Activated T-helper 1 cell treated with anti-CD3 and anti-CD28 coated beads, Interleukin-12 subunit alpha, Interleukin-12 subunit beta, Interleukin-2, Interleukin-4 antibody, amounts not matched to agents 30 ng/mL and 10 ng/mL and 1 ng/mL, durations not matched to agents 14 hours and 24 hours and 36 hours (primary cell): ENCODE data around the gene TIGAR. TPM values are rescaled to one million over a fixed set of nuclear protein-coding genes. Genes with fewer than 3 reads are reported as not detected.

Source experiments
- DNase-seq: peaks from one replicate; pipeline ENCODE4 v3.0.0; 2021; ENCODE audit warnings: low spot score
- H3K27ac Mint-ChIP-seq: one replicate; pipeline ENCODE4 v1.8.0; 2021; ENCODE audit warnings: mild to moderate bottlenecking, mixed read lengths
- H3K27me3 Mint-ChIP-seq: one replicate; pipeline ENCODE4 v1.8.0; 2022; ENCODE audit warnings: mild to moderate bottlenecking, moderate library complexity, mixed read lengths; ENCODE audit not compliant: insufficient read depth
- H3K36me3 Mint-ChIP-seq: one replicate; pipeline ENCODE4 v1.8.0; 2021; ENCODE audit warnings: low read depth, mixed read lengths
- H3K4me1 Mint-ChIP-seq: one replicate; pipeline ENCODE4 v1.8.0; 2021; ENCODE audit warnings: low read depth, mixed read lengths
- H3K4me3 Mint-ChIP-seq: one replicate; pipeline ENCODE4 v1.8.0; 2021; ENCODE audit warnings: mild to moderate bottlenecking, moderate library complexity, mixed read lengths
- H3K9me3 Mint-ChIP-seq: one replicate; pipeline ENCODE4 v1.8.0; 2021; ENCODE audit warnings: mixed read lengths
- intact Hi-C: fragments of 100-400 bp; cut with micrococcal nuclease; formaldehyde crosslinking; loops from one replicate; pipeline ENCODE4 v1.15.1; 2024
- total RNA-seq: library from RNA; stranded (reverse); gene quantifications from 2 replicates; pipeline ENCODE4 v1.2.3, GENCODE V29; 2022

TIGAR gene
- total RNA-seq, 1 donor from 2014 or later, result 14.4 TPM

- Mint-ChIP-seq H3K27me3 (peaks cover 41% of the 10 kb centered on the region), H3K36me3 (no peaks in the 10 kb centered on the region), H3K9me3 (no peaks in the 10 kb centered on the region), H3K4me3 (no peak within 1 kb of the TSS), H3K4me1 (no peaks in the 10 kb centered on the region), H3K27ac (no peak within 1 kb of the TSS)
- intact Hi-C loops, result no loop called here
- no peak for DNase-seq
Measured at GRCh38 chr12:4379405-4379804, 58.4 kb downstream of the TIGAR start, which contains the start of gene FGF23. Gene FGF23, minus strand, starts transcription at chr12:4379712. Its CDS starts 130 bp downstream, at chr12:4379582.

GRCh38 chr12:4380332-4380731, 59.3 kb downstream of the TIGAR start:
- Mint-ChIP-seq H3K9me3 (no peaks in the 10 kb centered on the region), H3K27ac (no peak overlapping the region), H3K36me3 (no peaks in the 10 kb centered on the region), H3K4me1 (no peaks in the 10 kb centered on the region), H3K27me3 (peaks cover 39% of the 10 kb centered on the region), H3K4me3 (no peak overlapping the region)
- intact Hi-C loops, result no loop called here
- no peak for DNase-seq

GRCh38 chr12:4383304-4383865, 62.4 kb downstream of the TIGAR start:
- Mint-ChIP-seq H3K4me3 (no peak overlapping the region), H3K27me3 (peaks cover 42% of the 10 kb centered on the region), H3K36me3 (no peaks in the 10 kb centered on the region), H3K27ac (no peak overlapping the region), H3K4me1 (no peaks in the 10 kb centered on the region), H3K9me3 (no peaks in the 10 kb centered on the region)
- intact Hi-C loops, result no loop called here
- no peak for DNase-seq

GRCh38 chr12:4386801-4387200, 65.8 kb downstream of the TIGAR start:
- Mint-ChIP-seq H3K27me3 (peaks cover 31% of the 10 kb centered on the region), H3K4me1 (no peaks in the 10 kb centered on the region), H3K4me3 (no peak overlapping the region), H3K9me3 (no peaks in the 10 kb centered on the region), H3K36me3 (no peaks in the 10 kb centered on the region), H3K27ac (no peak overlapping the region)
- intact Hi-C loops, result no loop called here
- DNase-seq, result no peak

GRCh38 chr12:4387607-4388006, 66.6 kb downstream of the TIGAR start:
- Mint-ChIP-seq H3K4me3 (no peak overlapping the region), H3K4me1 (no peaks in the 10 kb centered on the region), H3K9me3 (no peaks in the 10 kb centered on the region), H3K27ac (no peak overlapping the region), H3K27me3 (peaks cover 29% of the 10 kb centered on the region), H3K36me3 (no peaks in the 10 kb centered on the region)
- intact Hi-C loops, result no loop called here
- DNase-seq, result no peak

- no peak for DNase-seq
- intact Hi-C loops, result no loop called here
- H3K27ac Mint-ChIP-seq, result no peak overlapping the region
- H3K4me1 Mint-ChIP-seq, result no peaks in the 10 kb centered on the region
- H3K9me3 Mint-ChIP-seq, result no peaks in the 10 kb centered on the region
- no peak overlapping the region for H3K4me3 Mint-ChIP-seq
- H3K27me3 Mint-ChIP-seq, result peaks cover 32% of the 10 kb centered on the region
- H3K36me3 Mint-ChIP-seq, result no peaks in the 10 kb centered on the region
Measured at GRCh38 chr12:4388032-4388431, 67.0 kb downstream of the TIGAR start.

- H3K9me3 Mint-ChIP-seq, result no peaks in the 10 kb centered on the region
- intact Hi-C loops, result no loop called here
- H3K36me3 Mint-ChIP-seq, result no peaks in the 10 kb centered on the region
- no peak overlapping the region for H3K27ac Mint-ChIP-seq
- H3K4me3 Mint-ChIP-seq, result no peak overlapping the region
- H3K27me3 Mint-ChIP-seq, result peaks cover 36% of the 10 kb centered on the region
- DNase-seq, result no peak
- H3K4me1 Mint-ChIP-seq, result no peaks in the 10 kb centered on the region
Measured at GRCh38 chr12:4388662-4389061, 67.6 kb downstream of the TIGAR start.

- DNase-seq, result no peak
- H3K36me3 Mint-ChIP-seq, result no peaks in the 10 kb centered on the region
- no peak overlapping the region for H3K27ac Mint-ChIP-seq
- no peak overlapping the region for H3K4me3 Mint-ChIP-seq
- peaks cover 34% of the 10 kb centered on the region for H3K27me3 Mint-ChIP-seq
- H3K9me3 Mint-ChIP-seq, result no peaks in the 10 kb centered on the region
- no peaks in the 10 kb centered on the region for H3K4me1 Mint-ChIP-seq
- intact Hi-C loops, result no loop called here
Measured at GRCh38 chr12:4392223-4392742, 71.3 kb downstream of the TIGAR start.

GRCh38 chr12:4393211-4393610, 72.2 kb downstream of the TIGAR start:
- H3K27me3 Mint-ChIP-seq, result peaks cover 34% of the 10 kb centered on the region
- H3K27ac Mint-ChIP-seq, result no peak overlapping the region
- DNase-seq, result no peak
- H3K4me1 Mint-ChIP-seq, result no peaks in the 10 kb centered on the region
- no peaks in the 10 kb centered on the region for H3K36me3 Mint-ChIP-seq
- H3K4me3 Mint-ChIP-seq, result no peak overlapping the region
- no peaks in the 10 kb centered on the region for H3K9me3 Mint-ChIP-seq
- intact Hi-C loops, result no loop called here

- no peak overlapping the region for H3K4me3 Mint-ChIP-seq
- H3K36me3 Mint-ChIP-seq, result no peaks in the 10 kb centered on the region
- no peaks in the 10 kb centered on the region for H3K9me3 Mint-ChIP-seq
- H3K27me3 Mint-ChIP-seq, result peaks cover 37% of the 10 kb centered on the region
- DNase-seq, result no peak
- intact Hi-C loops, result no loop called here
- no peaks in the 10 kb centered on the region for H3K4me1 Mint-ChIP-seq
- H3K27ac Mint-ChIP-seq, result no peak overlapping the region
Measured at GRCh38 chr12:4395818-4396217, 74.8 kb downstream of the TIGAR start.

- H3K27me3 Mint-ChIP-seq, result peaks cover 16% of the 10 kb centered on the region
Measured at GRCh38 chr12:4401117-4401516, 80.1 kb downstream of the TIGAR start.

GRCh38 chr12:4402996-4403395, 82.0 kb downstream of the TIGAR start:
- intact Hi-C loops, result no loop called here
- no peak for DNase-seq
- Mint-ChIP-seq H3K27me3 (peaks cover 18% of the 10 kb centered on the region), H3K9me3 (no peaks in the 10 kb centered on the region), H3K36me3 (no peaks in the 10 kb centered on the region), H3K4me1 (no peaks in the 10 kb centered on the region), H3K4me3 (no peak overlapping the region), H3K27ac (no peak overlapping the region)

More at GRCh38 chr12:4401117-4401516, 80.1 kb downstream of the TIGAR start:
- DNase-seq, result no peak
- intact Hi-C loops, result no loop called here
- no peaks in the 10 kb centered on the region for H3K36me3 Mint-ChIP-seq
- no peaks in the 10 kb centered on the region for H3K9me3 Mint-ChIP-seq
- no peak overlapping the region for H3K4me3 Mint-ChIP-seq
- H3K4me1 Mint-ChIP-seq, result no peaks in the 10 kb centered on the region
- no peak overlapping the region for H3K27ac Mint-ChIP-seq
